A549 (cell line): ENCODE data around the gene ALG12.

Source experiments
- CBX2 ChIP-seq: fragments of 200-600 bp; sonication (generic); IDR thresholded peaks from 2 replicates; pipeline ENCODE4 v1.6.1; 2016; ENCODE audit warnings: low read depth, mild to moderate bottlenecking, borderline replicate concordance
- CEBPB ChIP-seq, 2 experiments: fragments of >200 bp in 1 of 2; sonication (Bioruptor Twin) in 1 of 2; formaldehyde crosslinking in 1 of 2; IDR thresholded peaks; 2 replicates each; pipeline ENCODE4 v1.6.1; 2012 to 2016
- CHD2 ChIP-seq: fragments of 150-350 bp; IDR thresholded peaks from 2 replicates; pipeline ENCODE4 v1.6.1; 2014; ENCODE audit warnings: low read length; ENCODE audit not compliant: partially characterized antibody
- ESRRA ChIP-seq: fragments of 150-350 bp; IDR thresholded peaks from 2 replicates; pipeline ENCODE4 v1.6.1; 2014; ENCODE audit warnings: mild to moderate bottlenecking, low read length, borderline replicate concordance
- FOSL2 ChIP-seq, 2 experiments: fragments of 450-650 bp in 1 of 2; fragments of >200 bp in 1 of 2; sonication (Bioruptor Twin) in 1 of 2; formaldehyde crosslinking; IDR thresholded peaks; 2 replicates each; pipeline versions ENCODE4 v1.5.0 to v1.6.1; 2016 to 2020; ENCODE audit warnings: mild to moderate bottlenecking in 1 of 2, moderate library complexity in 1 of 2
- KDM1A ChIP-seq: fragments of 200-600 bp; sonication (generic); IDR thresholded peaks from 2 replicates; pipeline ENCODE4 v1.6.1; 2016; ENCODE audit warnings: low read depth, mild to moderate bottlenecking
- PHF8 ChIP-seq: fragments of 200-600 bp; sonication (generic); IDR thresholded peaks from 2 replicates; pipeline ENCODE4 v1.6.1; 2016; ENCODE audit warnings: low read depth, mild to moderate bottlenecking, antibody characterized with exemption, moderate library complexity, borderline replicate concordance
- POLR2A ChIP-seq: IDR thresholded peaks from 2 replicates; pipeline ENCODE4 v1.6.1; 2012; ENCODE audit warnings: mild to moderate bottlenecking, low read length
- RAD21 ChIP-seq, 2 experiments: fragments of >200 bp in 1 of 2; sonication (Bioruptor Twin) in 1 of 2; formaldehyde crosslinking in 1 of 2; IDR thresholded peaks in 1 of 2; conservative IDR thresholded peaks in 1 of 2; 2 replicates in 1 of 2; 3 replicates in 1 of 2; pipeline ENCODE4 v1.6.1; 2012 to 2018; ENCODE audit warnings: inconsistent platforms in 1 of 2
- ZSCAN20 ChIP-seq: fragments of 250-450 bp; sonication (Bioruptor Pico); IDR thresholded peaks from 2 replicates; pipeline ENCODE4 v1.8.0; 2022; ENCODE audit warnings: mild to moderate bottlenecking, moderate library complexity
- TF ChIP-seq, protein P1 (sequence below): fragments of >200 bp; sonication (Bioruptor Twin); formaldehyde crosslinking; IDR thresholded peaks from 3 replicates; pipeline ENCODE4 v1.6.1; 2016
- TF ChIP-seq, protein P2 (sequence below): fragments of >200 bp; sonication (Bioruptor Twin); formaldehyde crosslinking; IDR thresholded peaks from 3 replicates; pipeline ENCODE4 v1.5.1; 2016

DNA sequence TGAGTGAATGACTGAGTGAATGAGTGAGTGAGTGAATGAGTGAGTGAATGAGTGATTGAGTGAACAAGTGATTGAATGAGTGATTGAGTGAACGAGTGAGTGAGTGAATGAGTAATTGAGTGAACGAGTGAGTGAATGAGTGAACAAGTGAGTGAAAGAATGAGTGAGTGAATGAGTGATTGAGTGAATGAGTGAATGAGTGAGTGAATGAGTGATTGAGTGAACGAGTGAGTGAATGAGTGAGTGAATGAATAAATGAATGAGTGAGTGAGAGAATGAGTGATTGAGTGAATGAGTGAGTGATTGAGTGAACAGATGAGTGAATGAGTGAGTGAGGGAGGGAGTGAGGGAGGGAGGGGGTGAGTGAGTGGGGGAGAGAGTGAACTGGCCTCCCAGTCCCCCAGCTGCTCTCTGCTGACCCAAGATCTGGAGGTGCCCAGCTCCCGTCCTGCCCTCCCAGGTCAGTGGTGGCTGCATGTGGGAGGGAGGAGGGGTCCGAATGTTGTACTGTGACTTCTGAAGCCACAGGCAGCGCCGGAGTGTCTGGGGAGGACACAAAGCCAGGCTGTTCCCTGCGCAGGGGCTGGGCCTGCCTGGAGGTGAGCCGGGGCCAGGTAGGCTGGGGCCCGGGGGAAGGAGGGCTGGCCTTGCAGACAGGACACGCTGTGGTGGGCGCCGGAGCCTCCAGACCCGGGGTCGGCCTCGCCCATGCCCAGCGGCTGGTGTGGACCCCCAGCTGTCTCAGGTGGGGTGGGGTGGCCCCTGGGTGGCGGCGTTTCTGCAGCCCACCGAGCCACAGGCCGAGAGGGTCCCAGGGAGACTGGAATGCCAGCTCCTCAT is 24.5 kb upstream of the ALG12 start:
- TF ChIP-seq KDM1A = no peak
- no peak for TF ChIP-seq POLR2A
- TF ChIP-seq, protein P1, sequence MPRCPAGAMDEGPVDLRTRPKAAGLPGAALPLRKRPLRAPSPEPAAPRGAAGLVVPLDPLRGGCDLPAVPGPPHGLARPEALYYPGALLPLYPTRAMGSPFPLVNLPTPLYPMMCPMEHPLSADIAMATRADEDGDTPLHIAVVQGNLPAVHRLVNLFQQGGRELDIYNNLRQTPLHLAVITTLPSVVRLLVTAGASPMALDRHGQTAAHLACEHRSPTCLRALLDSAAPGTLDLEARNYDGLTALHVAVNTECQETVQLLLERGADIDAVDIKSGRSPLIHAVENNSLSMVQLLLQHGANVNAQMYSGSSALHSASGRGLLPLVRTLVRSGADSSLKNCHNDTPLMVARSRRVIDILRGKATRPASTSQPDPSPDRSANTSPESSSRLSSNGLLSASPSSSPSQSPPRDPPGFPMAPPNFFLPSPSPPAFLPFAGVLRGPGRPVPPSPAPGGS = no peak
- TF ChIP-seq, protein P2, sequence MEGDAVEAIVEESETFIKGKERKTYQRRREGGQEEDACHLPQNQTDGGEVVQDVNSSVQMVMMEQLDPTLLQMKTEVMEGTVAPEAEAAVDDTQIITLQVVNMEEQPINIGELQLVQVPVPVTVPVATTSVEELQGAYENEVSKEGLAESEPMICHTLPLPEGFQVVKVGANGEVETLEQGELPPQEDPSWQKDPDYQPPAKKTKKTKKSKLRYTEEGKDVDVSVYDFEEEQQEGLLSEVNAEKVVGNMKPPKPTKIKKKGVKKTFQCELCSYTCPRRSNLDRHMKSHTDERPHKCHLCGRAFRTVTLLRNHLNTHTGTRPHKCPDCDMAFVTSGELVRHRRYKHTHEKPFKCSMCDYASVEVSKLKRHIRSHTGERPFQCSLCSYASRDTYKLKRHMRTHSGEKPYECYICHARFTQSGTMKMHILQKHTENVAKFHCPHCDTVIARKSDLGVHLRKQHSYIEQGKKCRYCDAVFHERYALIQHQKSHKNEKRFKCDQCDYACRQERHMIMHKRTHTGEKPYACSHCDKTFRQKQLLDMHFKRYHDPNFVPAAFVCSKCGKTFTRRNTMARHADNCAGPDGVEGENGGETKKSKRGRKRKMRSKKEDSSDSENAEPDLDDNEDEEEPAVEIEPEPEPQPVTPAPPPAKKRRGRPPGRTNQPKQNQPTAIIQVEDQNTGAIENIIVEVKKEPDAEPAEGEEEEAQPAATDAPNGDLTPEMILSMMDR = no peak
- TF ChIP-seq CHD2 = no peak
- TF ChIP-seq RAD21 (conservative IDR thresholded peaks at IDR 0.05 in 1 of 2, IDR thresholded peaks at IDR 0.05 in 1 of 2) = no peak
- no peak for TF ChIP-seq CEBPB (IDR thresholded peaks at IDR 0.05)
- TF ChIP-seq ZSCAN20 (CRISPR knock-in tag) = no peak
- no peak for TF ChIP-seq FOSL2 (IDR thresholded peaks at IDR 0.05)
- no peak for TF ChIP-seq FOSL2 (CRISPR knock-in tag; IDR thresholded peaks at IDR 0.05)
- no peak for TF ChIP-seq CBX2
- TF ChIP-seq PHF8 = no peak
- no peak for TF ChIP-seq ESRRA
